Keratinocyte (primary cell): Measurements from ENCODE around the gene MRPL52. TPM values are rescaled to one million over a fixed set of nuclear protein-coding genes. Genes with fewer than 3 reads are reported as not detected.
"Not testable (repeated sequence)": the region's sequence is repeated elsewhere in the genome, so short reads cannot be mapped to it uniquely, and the experiment has no call there.

Experiments
- DNase-seq: peaks from one replicate; pipeline ENCODE4 v3.0.0-alpha.2; 2011; ENCODE audit warnings: low read depth, missing footprints, low spot score
- FAIRE-seq: peaks from 2 replicates; lab custom pipeline; 2011; peaks lifted over from hg19 to GRCh38; lab: Jason Lieb, UNC
- H2AFZ ChIP-seq: 2 replicates; pipeline ENCODE4 v1.6.0; 2012; ENCODE audit warnings: low read length, control low read depth, inconsistent platforms; ENCODE audit not compliant: control insufficient read depth
- H3K27ac ChIP-seq: 2 replicates; pipeline ENCODE4 v1.5.1; 2011; ENCODE audit warnings: low read length; ENCODE audit not compliant: control insufficient read depth, insufficient read depth
- H3K27me3 ChIP-seq: 3 replicates; pipeline ENCODE4 v1.6.0; 2011; ENCODE audit warnings: low read length; ENCODE audit not compliant: control insufficient read depth, insufficient read depth; ENCODE audit errors: extremely low read depth
- H3K36me3 ChIP-seq, 2 experiments: 2 replicates in 1 of 2; 3 replicates in 1 of 2; pipeline ENCODE4 v1.5.1; 2011; ENCODE audit warnings: low read length in 2 of 2, mild to moderate bottlenecking in 1 of 2; ENCODE audit not compliant: control insufficient read depth in 2 of 2, insufficient read depth in 2 of 2; ENCODE audit errors: extremely low read depth in 1 of 2
- H3K4me1 ChIP-seq: 3 replicates; pipeline ENCODE4 v1.5.1; 2011; ENCODE audit warnings: low read length; ENCODE audit not compliant: control insufficient read depth, insufficient read depth; ENCODE audit errors: extremely low read depth
- H3K4me2 ChIP-seq: 3 replicates; pipeline ENCODE4 v1.6.0; 2011; ENCODE audit warnings: low read depth, low read length; ENCODE audit not compliant: control insufficient read depth, insufficient read depth; ENCODE audit errors: extremely low read depth
- H3K4me3 ChIP-seq, 3 experiments: fragments of 200-600 bp in 1 of 3; sonication (generic) in 1 of 3; 2 replicates in 2 of 3; 3 replicates in 1 of 3; pipeline ENCODE4 v1.5.1; 2011 to 2016; ENCODE audit warnings: low read length in 3 of 3, mild to moderate bottlenecking in 3 of 3, control low read depth in 2 of 3, inconsistent platforms in 1 of 3, low read depth in 1 of 3, mixed read lengths in 1 of 3, mixed run types in 1 of 3, moderate library complexity in 1 of 3; ENCODE audit not compliant: control insufficient read depth in 2 of 3, insufficient read depth in 2 of 3; ENCODE audit errors: extremely low read depth in 1 of 3
- H3K79me2 ChIP-seq: 2 replicates; pipeline ENCODE4 v1.6.0; 2012; ENCODE audit warnings: low read length; ENCODE audit not compliant: control insufficient read depth, insufficient read depth
- H3K9ac ChIP-seq: 3 replicates; pipeline ENCODE4 v1.6.0; 2011; ENCODE audit warnings: low read length; ENCODE audit not compliant: control insufficient read depth, insufficient read depth; ENCODE audit errors: extremely low read depth
- H3K9me1 ChIP-seq: 3 replicates; pipeline ENCODE4 v1.6.0; 2011; ENCODE audit warnings: low read length; ENCODE audit not compliant: control insufficient read depth, insufficient read depth; ENCODE audit errors: extremely low read depth
- H3K9me3 ChIP-seq: 2 replicates; pipeline ENCODE4 v1.5.1; 2012; ENCODE audit warnings: low read depth, low read length; ENCODE audit not compliant: control insufficient read depth
- H4K20me1 ChIP-seq: 3 replicates; pipeline ENCODE4 v1.6.0; 2011; ENCODE audit warnings: low read length; ENCODE audit not compliant: control insufficient read depth, insufficient read depth; ENCODE audit errors: extremely low read depth
- EZH2 ChIP-seq: IDR thresholded peaks from one replicate; pipeline ENCODE4 v1.6.1; 2012; ENCODE audit warnings: inconsistent platforms, mild to moderate bottlenecking, low read length, moderate library complexity
- dilution Hi-C: fragments of 300-500 bp; cut with MboI; formaldehyde crosslinking; loops from one replicate; pipeline ENCODE4 v1.7.0; 2020; ENCODE audit warnings: low sequenced_read_pairs; ENCODE audit not compliant: extremely low pct_ligation_motif_present
- polyA plus RNA-seq, 5 experiments: library from polyadenylated mRNA; depleted of rRNA in 3 of 5; stranded (reverse) in 3 of 5; stranded (forward) in 1 of 5; unstranded in 1 of 5; fragments of >200 nt; gene quantifications; 1 replicate in 1 of 5; 2 replicates in 3 of 5; 3 replicates in 1 of 5; pipeline versions ENCODE4 v1.2.1 to v1.2.3, GENCODE V29; 2011 to 2012; ENCODE audit warnings: missing spikeins in 2 of 5, low read depth in 1 of 5, low replicate concordance in 1 of 5
- TF ChIP-seq, protein P1 (sequence below), 3 experiments: IDR thresholded peaks in 1 of 3; conservative IDR thresholded peaks in 1 of 3; optimal IDR thresholded peaks in 1 of 3; 2 replicates in 2 of 3; 3 replicates in 1 of 3; pipeline versions ENCODE3 to v1.5.1; 2011; ENCODE audit warnings: low read length in 3 of 3, mild to moderate bottlenecking in 3 of 3, moderate library complexity in 2 of 3, control low read depth in 1 of 3, inconsistent platforms in 1 of 3; ENCODE audit not compliant: insufficient read depth in 2 of 3; ENCODE audit errors: extremely low read depth in 1 of 3

MRPL52 gene
- polyA plus RNA-seq, 1 donor (not counting 4 experiments of a cell fraction or from before 2014, with no cell fraction given) = 104 TPM

GRCh38 chr14:22792158-22792557, 37.5 kb upstream of the MRPL52 start:
- FAIRE-seq (no peak), DNase-seq (no peak)
- H3K9me1 ChIP-seq = no peaks in the 10 kb centered on the region
- H3K27ac ChIP-seq = no peak overlapping the region
- H3K4me2 ChIP-seq = no peak overlapping the region
- dilution Hi-C loops = no loop called here
- peaks cover 7% of the 10 kb centered on the region for H3K27me3 ChIP-seq
- H3K4me3 ChIP-seq = no peak overlapping the region
- H2AFZ ChIP-seq = no peak overlapping the region
- H4K20me1 ChIP-seq = no peaks in the 10 kb centered on the region
- H3K9me3 ChIP-seq = no peaks in the 10 kb centered on the region
- TF ChIP-seq, protein P1, sequence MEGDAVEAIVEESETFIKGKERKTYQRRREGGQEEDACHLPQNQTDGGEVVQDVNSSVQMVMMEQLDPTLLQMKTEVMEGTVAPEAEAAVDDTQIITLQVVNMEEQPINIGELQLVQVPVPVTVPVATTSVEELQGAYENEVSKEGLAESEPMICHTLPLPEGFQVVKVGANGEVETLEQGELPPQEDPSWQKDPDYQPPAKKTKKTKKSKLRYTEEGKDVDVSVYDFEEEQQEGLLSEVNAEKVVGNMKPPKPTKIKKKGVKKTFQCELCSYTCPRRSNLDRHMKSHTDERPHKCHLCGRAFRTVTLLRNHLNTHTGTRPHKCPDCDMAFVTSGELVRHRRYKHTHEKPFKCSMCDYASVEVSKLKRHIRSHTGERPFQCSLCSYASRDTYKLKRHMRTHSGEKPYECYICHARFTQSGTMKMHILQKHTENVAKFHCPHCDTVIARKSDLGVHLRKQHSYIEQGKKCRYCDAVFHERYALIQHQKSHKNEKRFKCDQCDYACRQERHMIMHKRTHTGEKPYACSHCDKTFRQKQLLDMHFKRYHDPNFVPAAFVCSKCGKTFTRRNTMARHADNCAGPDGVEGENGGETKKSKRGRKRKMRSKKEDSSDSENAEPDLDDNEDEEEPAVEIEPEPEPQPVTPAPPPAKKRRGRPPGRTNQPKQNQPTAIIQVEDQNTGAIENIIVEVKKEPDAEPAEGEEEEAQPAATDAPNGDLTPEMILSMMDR (optimal IDR thresholded peaks at IDR 0.05 in 1 of 3, IDR thresholded peaks at IDR 0.05 in 1 of 3, conservative IDR thresholded peaks at IDR 0.05 in 1 of 3; ENCODE audit: extremely low read depth in 1 of 3, insufficient read depth in 2 of 3, low read length in 3 of 3) = no peak
- TF ChIP-seq EZH2 = no peak
- no peaks in the 10 kb centered on the region for H3K79me2 ChIP-seq
- no peak overlapping the region for H3K9ac ChIP-seq
- peaks cover 15% of the 10 kb centered on the region for H3K4me1 ChIP-seq
- no peaks in the 10 kb centered on the region for H3K36me3 ChIP-seq

GRCh38 chr14:22793550-22793949, 36.1 kb upstream of the MRPL52 start:
- H3K9me3 ChIP-seq, DNase-seq, H3K4me2 ChIP-seq, H2AFZ ChIP-seq, H3K27me3 ChIP-seq, H3K27ac ChIP-seq, H3K9ac ChIP-seq, H3K9me1 ChIP-seq, FAIRE-seq, dilution Hi-C loops, H4K20me1 ChIP-seq, H3K79me2 ChIP-seq, H3K36me3 ChIP-seq, H3K4me3 ChIP-seq: not testable (repeated sequence)
- H3K4me1 ChIP-seq = peaks cover 15% of the 10 kb centered on the region

DNA sequence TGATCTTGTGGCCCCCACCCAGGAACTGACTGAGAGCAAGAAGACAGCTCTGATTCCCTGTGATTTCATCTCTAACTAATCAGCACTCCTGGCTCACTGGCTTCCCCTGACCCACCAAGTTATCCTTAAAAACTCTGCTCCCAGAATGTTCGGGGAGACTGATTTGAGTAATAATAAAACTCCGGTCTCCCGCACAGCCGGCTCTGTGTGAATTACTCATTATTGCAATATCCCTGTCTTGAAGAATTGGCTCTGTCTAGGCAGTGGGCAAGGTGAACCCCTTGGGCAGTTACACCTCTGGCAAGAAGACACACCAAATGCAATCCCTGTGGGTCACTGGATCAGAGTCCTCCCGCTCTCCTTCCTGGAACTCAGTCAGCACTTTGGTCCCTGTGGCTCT, 35.7 kb upstream of the MRPL52 start:
- dilution Hi-C loops = no loop called here
- no peak for FAIRE-seq

More for the DNA sequence above, 35.7 kb upstream of the MRPL52 start:
- H3K9me3 ChIP-seq = no peaks in the 10 kb centered on the region
- no peaks in the 10 kb centered on the region for H3K36me3 ChIP-seq
- no peak overlapping the region for H3K4me3 ChIP-seq
- H3K9me1 ChIP-seq = no peaks in the 10 kb centered on the region
- no peak overlapping the region for H3K27ac ChIP-seq
- peaks cover 7% of the 10 kb centered on the region for H3K27me3 ChIP-seq
- no peak overlapping the region for H3K9ac ChIP-seq
- no peak overlapping the region for H2AFZ ChIP-seq
- no peak for DNase-seq
- H4K20me1 ChIP-seq = no peaks in the 10 kb centered on the region
- TF ChIP-seq, protein P1 (optimal IDR thresholded peaks at IDR 0.05 in 1 of 3, IDR thresholded peaks at IDR 0.05 in 1 of 3, conservative IDR thresholded peaks at IDR 0.05 in 1 of 3; ENCODE audit: extremely low read depth in 1 of 3, insufficient read depth in 2 of 3, low read length in 3 of 3) = no peak
- no peak for TF ChIP-seq EZH2
- peaks cover 13% of the 10 kb centered on the region for H3K4me1 ChIP-seq
- no peak overlapping the region for H3K4me2 ChIP-seq
- H3K79me2 ChIP-seq = no peaks in the 10 kb centered on the region
